NCI-H1048 (cell line): ENCODE data around the gene PRPF6.

Source experiments
- DNase-seq: peaks from one replicate; lab custom pipeline; 2025; lab: John Stamatoyannopoulos, UW

Gene PRPF6

GRCh38 chr20:64049060-64049877 is 68.3 kb downstream of the PRPF6 start, which contains the start of gene SOX18:
TSS of gene SOX18 (minus strand) at chr20:64049639. CDS start at chr20:64049516, 123 bp downstream.
- DNase-seq, result no peak

- no peak for DNase-seq
Measured at GRCh38 chr20:64049878-64050260, 68.9 kb downstream of the PRPF6 start.

GRCh38 chr20:64050261-64051032 is 69.5 kb downstream of the PRPF6 start:
- DNase-seq, result no peak

- DNase-seq, result no peak
Measured at GRCh38 chr20:64051033-64051452, 70.1 kb downstream of the PRPF6 start.

- DNase-seq, result no peak
Measured at GRCh38 chr20:64051561-64052325, 70.8 kb downstream of the PRPF6 start.

GRCh38 chr20:64052326-64052722 is 71.4 kb downstream of the PRPF6 start:
- DNase-seq, result no peak

- DNase-seq, result no peak
Measured at GRCh38 chr20:64052987-64053840, 72.3 kb downstream of the PRPF6 start.

GRCh38 chr20:64053841-64054661 is 73.1 kb downstream of the PRPF6 start:
- no peak for DNase-seq

GRCh38 chr20:64055396-64055892 is 74.5 kb downstream of the PRPF6 start:
- no peak for DNase-seq

GRCh38 chr20:64055893-64056638 is 75.1 kb downstream of the PRPF6 start:
- DNase-seq, result no peak

- no peak for DNase-seq
Measured at GRCh38 chr20:64056639-64056888, 75.6 kb downstream of the PRPF6 start.

GRCh38 chr20:64056889-64057627 is 76.1 kb downstream of the PRPF6 start:
- no peak for DNase-seq

GRCh38 chr20:64057628-64058498 is 76.9 kb downstream of the PRPF6 start:
- peak; percentile 35 for DNase-seq

- DNase-seq, result no peak
Measured at GRCh38 chr20:64058536-64058935, 77.6 kb downstream of the PRPF6 start.

- no peak for DNase-seq
Measured at GRCh38 chr20:64062276-64062595, 81.3 kb downstream of the PRPF6 start.

- DNase-seq, result peak; percentile 82
Measured at GRCh38 chr20:64062596-64063388, 81.9 kb downstream of the PRPF6 start, which contains the start of gene TCEA2. TSS of gene TCEA2 (plus strand) at chr20:64063198. CDS start at chr20:64063313, 115 bp downstream.

GRCh38 chr20:64063389-64064144 is 82.6 kb downstream of the PRPF6 start:
- no peak for DNase-seq
